ENCODE results near the gene PSMC3IP.
A peak's percentile ranks its signal among the peaks of the same experiment; 100 is the strongest.

PSMC3IP gene

DNA sequence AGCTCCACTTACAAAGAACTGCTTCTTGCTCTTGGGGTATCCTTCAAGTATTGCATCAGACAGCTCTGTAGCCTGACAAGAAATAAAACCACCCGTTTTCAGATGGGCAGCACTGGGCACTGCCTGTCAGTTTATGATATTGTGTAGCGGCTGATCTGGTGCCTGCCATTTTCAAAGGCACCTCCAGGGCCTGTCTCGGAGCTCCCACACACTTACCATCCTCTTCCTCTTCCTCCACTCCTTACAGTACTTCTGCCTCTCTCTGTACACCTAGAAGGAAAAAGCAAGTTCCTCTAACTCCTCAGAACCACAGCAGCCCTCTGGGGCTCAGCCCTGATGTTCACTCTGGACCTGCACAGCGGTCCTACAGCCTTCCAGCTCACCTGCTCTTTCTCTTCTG, 4.4 kb downstream of the PSMC3IP start:
- H3K27me3 ChIP-seq: no peaks in the 10 kb centered on the region
- TF ChIP-seq, protein P1, sequence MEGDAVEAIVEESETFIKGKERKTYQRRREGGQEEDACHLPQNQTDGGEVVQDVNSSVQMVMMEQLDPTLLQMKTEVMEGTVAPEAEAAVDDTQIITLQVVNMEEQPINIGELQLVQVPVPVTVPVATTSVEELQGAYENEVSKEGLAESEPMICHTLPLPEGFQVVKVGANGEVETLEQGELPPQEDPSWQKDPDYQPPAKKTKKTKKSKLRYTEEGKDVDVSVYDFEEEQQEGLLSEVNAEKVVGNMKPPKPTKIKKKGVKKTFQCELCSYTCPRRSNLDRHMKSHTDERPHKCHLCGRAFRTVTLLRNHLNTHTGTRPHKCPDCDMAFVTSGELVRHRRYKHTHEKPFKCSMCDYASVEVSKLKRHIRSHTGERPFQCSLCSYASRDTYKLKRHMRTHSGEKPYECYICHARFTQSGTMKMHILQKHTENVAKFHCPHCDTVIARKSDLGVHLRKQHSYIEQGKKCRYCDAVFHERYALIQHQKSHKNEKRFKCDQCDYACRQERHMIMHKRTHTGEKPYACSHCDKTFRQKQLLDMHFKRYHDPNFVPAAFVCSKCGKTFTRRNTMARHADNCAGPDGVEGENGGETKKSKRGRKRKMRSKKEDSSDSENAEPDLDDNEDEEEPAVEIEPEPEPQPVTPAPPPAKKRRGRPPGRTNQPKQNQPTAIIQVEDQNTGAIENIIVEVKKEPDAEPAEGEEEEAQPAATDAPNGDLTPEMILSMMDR (IDR thresholded peaks at IDR 0.05): no peak
- no peak for DNase-seq
- H3K4me1 ChIP-seq: peaks cover 0 to 30% (median 21%) of the 10 kb centered on the region in 4 donors
- intact Hi-C loops (cut with DNase I; ENCODE audit: low total_unique reads): no loop called here
- H3K9me3 ChIP-seq: no peaks in the 10 kb centered on the region
- H3K4me3 ChIP-seq: no peak overlapping the region
- no peak overlapping the region for H3K27ac ChIP-seq
- peaks cover 55 to 74% (median 59%) of the 10 kb centered on the region in 3 donors for H3K36me3 ChIP-seq

DNA sequence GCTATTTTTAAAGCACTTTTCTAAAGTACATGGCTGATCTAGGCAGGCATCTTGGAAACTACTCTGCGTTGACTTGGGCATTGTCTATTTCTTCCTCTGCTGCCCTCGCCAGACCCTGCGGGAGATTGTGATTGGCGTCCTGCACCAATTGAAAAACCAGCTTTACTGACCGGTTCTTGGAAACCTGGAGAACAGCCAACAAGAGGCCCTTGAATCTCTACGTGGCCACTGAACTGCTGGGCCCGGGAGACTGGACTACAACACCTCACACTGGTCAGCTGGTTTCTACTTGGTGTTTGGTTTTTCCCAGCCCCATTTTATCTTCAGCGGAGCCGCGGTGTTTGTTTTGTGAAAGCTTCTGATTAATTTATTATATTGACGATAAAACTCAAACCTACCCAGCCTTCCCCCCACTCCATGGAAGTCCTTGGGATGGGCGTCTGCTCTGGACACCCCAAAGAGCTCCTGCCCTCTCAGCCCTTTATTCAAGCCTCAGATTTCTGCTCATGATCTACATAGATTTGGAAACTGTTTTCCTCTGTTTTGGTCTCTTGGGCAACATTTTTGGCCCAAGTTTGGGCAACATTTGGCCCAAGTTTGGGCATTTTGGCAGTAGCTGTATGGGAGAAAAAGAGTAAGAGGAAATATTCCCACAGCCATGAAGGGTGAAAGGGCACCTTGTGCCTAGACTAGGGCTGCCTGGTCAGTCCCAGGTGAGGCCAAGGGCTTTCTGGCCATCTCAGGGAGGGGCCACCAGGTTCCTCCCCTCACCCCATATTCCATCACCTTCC, 5.9 kb downstream of the PSMC3IP start:
- TF ChIP-seq, protein P1 (IDR thresholded peaks at IDR 0.05): no peak
- Histone ChIP-seq H3K4me3 (no peak overlapping the region), H3K4me1 (peaks cover 0 to 25% (median 19%) of the 10 kb centered on the region in 4 donors), H3K27ac (no peak overlapping the region), H3K27me3 (no peaks in the 10 kb centered on the region), H3K9me3 (no peaks in the 10 kb centered on the region), H3K36me3 (peaks cover 55 to 74% (median 59%) of the 10 kb centered on the region in 3 donors)
- intact Hi-C loops (cut with DNase I; ENCODE audit: low total_unique reads): no loop called here
- DNase-seq: no peak

DNA sequence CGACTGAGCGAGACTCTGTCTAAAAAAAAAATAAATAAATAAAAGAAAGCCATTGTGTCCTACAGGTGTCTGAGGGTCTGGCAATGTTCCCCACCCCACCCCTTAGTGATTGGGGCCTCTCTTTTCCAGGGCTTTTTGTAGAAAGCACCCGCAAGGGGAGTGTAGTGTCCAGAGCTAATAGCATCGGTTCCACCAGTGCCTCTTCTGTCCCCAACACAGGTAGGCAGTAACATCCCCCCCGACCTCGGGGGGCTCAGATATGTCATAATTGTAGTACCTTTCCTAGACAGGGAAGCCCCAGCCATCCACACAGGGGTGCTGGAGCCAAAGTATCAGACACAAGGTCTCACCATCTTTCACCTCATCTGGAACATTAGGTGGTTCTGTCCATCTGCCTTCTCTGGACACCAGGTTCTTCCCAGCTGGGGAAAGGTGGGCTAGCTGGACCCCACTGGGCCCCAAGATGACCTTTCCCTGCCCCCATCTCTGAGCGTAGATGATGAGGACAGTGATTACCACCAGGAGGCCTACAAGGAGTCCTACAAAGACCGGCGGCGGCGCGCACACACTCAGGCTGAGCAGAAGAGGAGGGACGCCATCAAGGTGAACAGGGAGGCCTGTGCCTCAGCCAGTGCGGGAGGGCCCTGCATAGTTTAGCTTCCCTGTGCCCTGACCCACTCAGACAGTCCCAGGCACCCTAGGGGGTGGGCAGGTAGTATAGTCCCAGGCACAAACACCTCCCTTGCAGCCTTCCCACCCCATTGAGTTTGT, 9.0 kb downstream of the PSMC3IP start:
- intact Hi-C loops (cut with DNase I; ENCODE audit: low total_unique reads): no loop called here
- peaks cover 63 to 77% (median 72%) of the 10 kb centered on the region in 3 donors for H3K36me3 ChIP-seq

DNA sequence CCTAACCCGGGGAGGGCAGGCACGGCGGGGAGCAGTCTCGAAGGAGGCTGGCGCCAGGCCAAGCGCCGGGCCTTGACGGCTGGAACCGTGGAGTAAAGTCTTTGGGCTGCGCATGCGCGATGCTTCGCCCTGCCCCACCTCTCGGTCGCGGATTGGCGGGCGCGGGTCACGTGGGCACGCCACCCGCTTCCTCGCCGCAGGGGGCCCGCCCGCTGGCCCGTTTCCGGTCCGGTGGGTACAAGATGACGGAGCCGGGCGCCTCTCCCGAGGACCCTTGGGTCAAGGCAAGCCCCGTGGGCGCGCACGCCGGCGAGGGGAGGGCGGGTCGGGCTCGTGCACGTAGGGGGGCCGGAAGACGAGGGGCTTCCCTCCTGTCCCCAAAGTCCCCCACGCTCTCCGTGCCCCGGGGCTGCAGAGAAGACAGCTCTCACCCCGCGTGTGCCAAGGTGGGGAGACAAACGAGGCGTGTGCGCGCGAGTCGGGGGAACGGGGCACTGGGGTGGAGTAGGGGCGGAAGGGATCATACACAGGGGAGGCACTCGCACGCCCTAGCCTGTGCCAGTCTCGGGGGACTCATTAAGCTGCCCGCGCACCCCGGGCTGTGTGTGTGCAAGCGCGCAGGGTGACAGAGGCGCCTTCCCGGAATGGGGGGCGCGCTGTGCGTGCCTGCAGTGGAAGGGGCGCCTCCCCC, 10.5 kb downstream of the PSMC3IP start, which contains the start of gene MLX:
MLX (plus strand) TSS at position 218 of the 691 bp plus-strand sequence; CDS start at position 243, 25 bp downstream.
- H3K27me3 ChIP-seq: no peaks in the 10 kb centered on the region
- TF ChIP-seq, protein P1 (IDR thresholded peaks at IDR 0.05): no peak
- H3K27ac ChIP-seq: peak within 1 kb of the TSS; percentile 91 to 92
- H3K36me3 ChIP-seq: peaks cover 48 to 62% (median 57%) of the 10 kb centered on the region in 3 donors
- peak; percentile 92 to 97 for DNase-seq
- no peaks in the 10 kb centered on the region for H3K9me3 ChIP-seq
- peaks cover 4 to 66% (median 46%) of the 10 kb centered on the region in 4 donors for H3K4me1 ChIP-seq
- intact Hi-C loops (cut with DNase I; ENCODE audit: low total_unique reads): no loop called here
- peak within 1 kb of the TSS; percentile 80 for H3K4me3 ChIP-seq

More for the DNA sequence above, 9.0 kb downstream of the PSMC3IP start:
- Histone ChIP-seq H3K9me3 (no peaks in the 10 kb centered on the region), H3K27me3 (no peaks in the 10 kb centered on the region), H3K4me3 (no peak overlapping the region), H3K4me1 (peaks cover 0 to 54% (median 36%) of the 10 kb centered on the region in 4 donors), H3K27ac (peak overlapping the region; percentile 91 to 92)
- TF ChIP-seq, protein P1 (IDR thresholded peaks at IDR 0.05): no peak
- no peak for DNase-seq

DNA sequence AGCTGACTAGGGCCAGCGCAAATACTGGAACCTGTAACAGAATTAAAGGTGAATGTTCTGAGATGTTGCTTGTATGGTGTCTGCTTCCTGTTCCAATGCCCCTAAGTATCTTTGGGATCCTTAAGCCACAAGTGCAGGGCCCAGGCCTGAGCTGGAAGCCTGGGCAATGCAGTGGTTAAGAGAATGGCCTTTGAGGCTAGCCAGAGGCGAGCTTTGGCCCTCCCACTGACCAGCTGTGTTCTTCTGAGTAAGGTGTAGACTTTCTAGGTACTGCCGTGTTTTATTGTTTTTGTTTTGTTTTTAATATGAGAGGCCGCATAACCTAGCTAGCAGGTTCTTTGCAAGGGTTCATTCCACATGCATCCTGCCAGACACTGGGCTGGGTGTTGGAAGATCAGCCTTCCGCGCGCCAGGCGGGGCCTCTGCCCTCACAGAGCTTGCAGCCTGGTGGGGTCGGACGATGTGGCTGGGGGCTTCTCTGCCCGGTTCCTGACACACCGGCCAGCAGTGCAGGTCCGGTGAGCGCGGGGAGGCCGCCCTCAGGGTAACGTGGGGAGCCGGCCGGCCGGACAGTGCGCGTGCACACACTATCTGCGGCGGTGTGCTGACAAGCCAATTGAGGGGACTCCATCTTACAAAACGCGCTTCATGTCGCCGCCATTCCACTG, 11.2 kb downstream of the PSMC3IP start:
- H3K4me1 ChIP-seq: peaks cover 4 to 65% (median 47%) of the 10 kb centered on the region in 4 donors
- peak overlapping the region; percentile 91 to 92 for H3K27ac ChIP-seq
- intact Hi-C loops (cut with DNase I; ENCODE audit: low total_unique reads): no loop called here
- no peak for DNase-seq
- peak overlapping the region; percentile 80 for H3K4me3 ChIP-seq
- peaks cover 42 to 56% (median 50%) of the 10 kb centered on the region in 3 donors for H3K36me3 ChIP-seq
- no peaks in the 10 kb centered on the region for H3K27me3 ChIP-seq
- TF ChIP-seq, protein P1 (IDR thresholded peaks at IDR 0.05): no peak
- H3K9me3 ChIP-seq: no peaks in the 10 kb centered on the region

All from tibial artery (tissue), 4 donors.